HFFc6 (cell line): ENCODE measurements around the gene PTPRN2. TPM values are rescaled to one million over a fixed set of nuclear protein-coding genes. Genes with fewer than 3 reads are reported as not detected.

Experiments
- DNase-seq: peaks from one replicate; pipeline ENCODE4 v3.0.0-alpha.2; 2018
- H3K27ac Mint-ChIP-seq: 2 replicates; pipeline ENCODE4 v1.8.0; 2020; ENCODE audit warnings: mild to moderate bottlenecking, mixed read lengths
- H3K27me3 Mint-ChIP-seq: 2 replicates; pipeline ENCODE4 v1.8.0; 2021; ENCODE audit warnings: mild to moderate bottlenecking, moderate library complexity, mixed read lengths; ENCODE audit not compliant: insufficient read depth
- H3K36me3 Mint-ChIP-seq: 2 replicates; pipeline ENCODE4 v1.8.0; 2021; ENCODE audit warnings: low read depth, mixed read lengths
- H3K4me1 Mint-ChIP-seq: 2 replicates; pipeline ENCODE4 v1.8.0; 2020; ENCODE audit warnings: low read depth, mixed read lengths
- H3K4me3 Mint-ChIP-seq: 2 replicates; pipeline ENCODE4 v1.8.0; 2020; ENCODE audit warnings: mild to moderate bottlenecking, moderate library complexity, mixed read lengths
- H3K9me3 Mint-ChIP-seq: 2 replicates; pipeline ENCODE4 v1.8.0; 2020; ENCODE audit warnings: mild to moderate bottlenecking, mixed read lengths
- CTCF ChIP-seq: fragments of 200-600 bp; sonication (generic); IDR thresholded peaks from 2 replicates; pipeline ENCODE4 v1.5.0; 2021; ENCODE audit warnings: antibody characterized with exemption, mild to moderate bottlenecking
- total RNA-seq, 6 experiments: library from RNA; stranded (reverse); fragmentation: NEBNext Ultra II Directional; extraction: Animal tissue kit (Norgen Biotek cat#: 25700); gene quantifications; 2 replicates in 1 of 6; 3 replicates in 5 of 6; pipeline ENCODE4 v1.2.3, GENCODE V29; 2021

PTPRN2 gene
- total RNA-seq, 6 experiments from 2014 or later: 0.05 to 0.27 (median 0.23) TPM

- Mint-ChIP-seq H3K4me1 (no peaks in the 10 kb centered on the region), H3K4me3 (no peak overlapping the region)
- TF ChIP-seq CTCF: no peak
Measured at GRCh38 chr7:158561659-158562058, 26.0 kb downstream of the PTPRN2 start.

GRCh38 chr7:158560386-158560785 is 27.2 kb downstream of the PTPRN2 start:
- no peak overlapping the region for H3K27ac Mint-ChIP-seq
- H3K9me3 Mint-ChIP-seq: peaks cover 19% of the 10 kb centered on the region
- no peak for TF ChIP-seq CTCF
- no peak for DNase-seq
- H3K4me1 Mint-ChIP-seq: no peaks in the 10 kb centered on the region
- H3K36me3 Mint-ChIP-seq: peaks cover 6% of the 10 kb centered on the region
- H3K27me3 Mint-ChIP-seq: peaks cover 5% of the 10 kb centered on the region; the same call in 1 of the 2 replicates
- H3K4me3 Mint-ChIP-seq: no peak overlapping the region

More at GRCh38 chr7:158561659-158562058, 26.0 kb downstream of the PTPRN2 start:
- Mint-ChIP-seq H3K27ac (no peak overlapping the region), H3K27me3 (peaks cover 5% of the 10 kb centered on the region), H3K9me3 (peaks cover 7% of the 10 kb centered on the region; the same call in 1 of the 2 replicates), H3K36me3 (no peaks in the 10 kb centered on the region)
- DNase-seq: no peak

- no peak overlapping the region for H3K27ac Mint-ChIP-seq
- no peak overlapping the region for H3K4me3 Mint-ChIP-seq
- DNase-seq: no peak
- H3K36me3 Mint-ChIP-seq: peaks cover 6% of the 10 kb centered on the region
- no peak for TF ChIP-seq CTCF
- no peaks in the 10 kb centered on the region for H3K4me1 Mint-ChIP-seq
- 0 out of 2 replicates have a peak, but pooled peaks cover 2% of the 10 kb centered on the region for H3K27me3 Mint-ChIP-seq
- H3K9me3 Mint-ChIP-seq: peaks cover 26% of the 10 kb centered on the region
Measured at GRCh38 chr7:158559356-158559755, 28.3 kb downstream of the PTPRN2 start.

GRCh38 chr7:158558816-158559215 is 28.8 kb downstream of the PTPRN2 start:
- no peak for TF ChIP-seq CTCF

GRCh38 chr7:158557441-158557755 is 30.2 kb downstream of the PTPRN2 start:
- no peak for DNase-seq
- no peak overlapping the region for H3K27ac Mint-ChIP-seq
- H3K4me3 Mint-ChIP-seq: no peak overlapping the region

More at GRCh38 chr7:158558816-158559215, 28.8 kb downstream of the PTPRN2 start:
- DNase-seq: no peak
- Mint-ChIP-seq H3K4me1 (no peaks in the 10 kb centered on the region), H3K27me3 (0 out of 2 replicates have a peak, but pooled peaks cover 2% of the 10 kb centered on the region), H3K27ac (no peak overlapping the region), H3K4me3 (no peak overlapping the region), H3K9me3 (peaks cover 26% of the 10 kb centered on the region), H3K36me3 (peaks cover 6% of the 10 kb centered on the region)

More at GRCh38 chr7:158557441-158557755, 30.2 kb downstream of the PTPRN2 start:
- peaks cover 33% of the 10 kb centered on the region for H3K9me3 Mint-ChIP-seq
- no peaks in the 10 kb centered on the region for H3K4me1 Mint-ChIP-seq
- H3K27me3 Mint-ChIP-seq: 0 out of 2 replicates have a peak, but pooled peaks cover 2% of the 10 kb centered on the region
- peaks cover 6% of the 10 kb centered on the region for H3K36me3 Mint-ChIP-seq
- TF ChIP-seq CTCF: no peak
